K562 (cell line): Measurements from ENCODE around the gene PTPRT. TPM values are rescaled to one million over a fixed set of nuclear protein-coding genes. Genes with fewer than 3 reads are reported as not detected.

ENCODE experiments used
- ATAC-seq: fragments of 200-7000 bp; cut with Tn5 transposase; 3 replicates; pipeline ENCODE4 v1.9.1; 2020; ENCODE audit warnings: moderate library complexity
- BruUV-seq: library from RNA; stranded (reverse); fragments of 400-500 nt; replicated peaks from 2 replicates; lab custom pipeline; 2021; lab: Mats Ljungman, UMichigan
- CTCF ChIA-PET: fragments of 300-600 bp; formaldehyde crosslinking; extraction: SDS; loops from one replicate; lab custom pipeline; 2021; ENCODE audit warnings: low intra/inter-chr PET ratio; lab: Yijun Ruan, JAX
- POLR2A ChIA-PET: fragments of 300-600, 350-650 bp; sonication (Branson Sonifier 250); formaldehyde crosslinking; extraction: SDS; loops from one replicate; lab custom pipeline; 2021; ENCODE audit warnings: antibody characterized with exemption, inconsistent platforms; lab: Yijun Ruan, JAX
- DNase-seq, 4 experiments: peaks; one replicate each; pipeline versions ENCODE4 v3.0.0 to v3.0.0-alpha.2; 2011 to 2018; ENCODE audit warnings: low spot score in 3 of 4, mixed read lengths in 3 of 4; ENCODE audit errors: extremely low read depth in 1 of 4
- FAIRE-seq: peaks from 2 replicates; lab custom pipeline; 2011; peaks lifted over from hg19 to GRCh38; lab: Jason Lieb, UNC
- H2AFZ ChIP-seq: 2 replicates; pipeline ENCODE4 v1.6.0; 2011; ENCODE audit warnings: low read depth, low read length, control low read depth, inconsistent platforms
- H3K27ac ChIP-seq: fragments of 200-600 bp; 3 replicates; pipeline ENCODE4 v1.8.0; 2011; ENCODE audit warnings: low read depth, mild to moderate bottlenecking, control low read depth, inconsistent platforms, low read length, moderate library complexity, mixed read lengths; ENCODE audit errors: extremely low read depth
- H3K27me3 ChIP-seq, 2 experiments: fragments of 300-600 bp in 1 of 2; 2 replicates in 1 of 2; 3 replicates in 1 of 2; pipeline versions ENCODE4 v1.6.0 to v1.8.0; 2011; ENCODE audit warnings: inconsistent platforms in 2 of 2, low read length in 2 of 2, mild to moderate bottlenecking in 1 of 2, mixed read lengths in 1 of 2, moderate library complexity in 1 of 2; ENCODE audit not compliant: control insufficient read depth in 2 of 2, insufficient read depth in 2 of 2
- H3K36me3 ChIP-seq: fragments of 300-600 bp; 3 replicates; pipeline ENCODE4 v1.8.0; 2011; ENCODE audit warnings: mild to moderate bottlenecking, low read length, inconsistent platforms; ENCODE audit not compliant: control insufficient read depth, insufficient read depth
- H3K4me1 ChIP-seq, 2 experiments: fragments of 200-600 bp in 1 of 2; replicated peaks in 1 of 2; 2 replicates in 1 of 2; 3 replicates in 1 of 2; pipeline versions ENCODE4 v1.5.1 to v1.8.0; 2011; ENCODE audit warnings: inconsistent platforms in 2 of 2, low read length in 2 of 2, mild to moderate bottlenecking in 1 of 2, mixed read lengths in 1 of 2, moderate library complexity in 1 of 2; ENCODE audit not compliant: control insufficient read depth in 2 of 2, insufficient read depth in 2 of 2
- H3K4me2 ChIP-seq: 2 replicates; pipeline ENCODE4 v1.6.1; 2011; ENCODE audit warnings: low read length, control low read depth, inconsistent platforms, mixed read lengths; ENCODE audit not compliant: insufficient read depth
- H3K4me3 ChIP-seq: fragments of 200-600 bp; sonication (generic), shearing (Covaris generic); 2 replicates; pipeline ENCODE4 v1.5.1; 2016; ENCODE audit warnings: control low read depth, inconsistent platforms
- H3K79me2 ChIP-seq: fragments of 200-600 bp; 3 replicates; pipeline ENCODE4 v1.8.0; 2011; ENCODE audit warnings: low read length, inconsistent platforms; ENCODE audit not compliant: control insufficient read depth, insufficient read depth
- H3K9ac ChIP-seq, 2 experiments: 2 replicates each; pipeline versions ENCODE4 v1.6.0 to v1.6.1; 2011; ENCODE audit warnings: low read depth in 2 of 2, low read length in 2 of 2, control low read depth in 1 of 2, inconsistent platforms in 1 of 2, mild to moderate bottlenecking in 1 of 2, mixed read lengths in 1 of 2; ENCODE audit not compliant: insufficient read depth in 1 of 2
- H3K9me1 ChIP-seq: one replicate; pipeline ENCODE4 v1.6.0; 2011; ENCODE audit warnings: inconsistent platforms, mild to moderate bottlenecking, low read length, moderate library complexity; ENCODE audit not compliant: control insufficient read depth, insufficient read depth
- H3K9me3 ChIP-seq: replicated peaks from 2 replicates; pipeline ENCODE4 v1.5.1; 2011; ENCODE audit warnings: low read depth, low read length, inconsistent platforms; ENCODE audit not compliant: control insufficient read depth, insufficient read depth
- H4K20me1 ChIP-seq: replicated peaks from 2 replicates; pipeline ENCODE4 v1.6.1; 2011; ENCODE audit warnings: low read length, inconsistent platforms, mixed read lengths; ENCODE audit not compliant: control insufficient read depth, insufficient read depth
- BMI1 ChIP-seq: fragments of 150-350 bp; IDR thresholded peaks from 2 replicates; pipeline ENCODE4 v1.6.1; 2014; ENCODE audit warnings: low read length
- CHD1 ChIP-seq: fragments of 200-600 bp; sonication (generic); IDR thresholded peaks from one replicate; pipeline ENCODE4 v1.6.1; 2012; ENCODE audit warnings: mild to moderate bottlenecking, moderate library complexity, low read length, inconsistent platforms
- DDX20 ChIP-seq: fragments of 450-650 bp; IDR thresholded peaks from 2 replicates; pipeline ENCODE4 v1.6.1; 2016; ENCODE audit warnings: missing genetic modification characterization, low read depth, mild to moderate bottlenecking, missing compliant biosample characterization, moderate library complexity
- KAT8 ChIP-seq: fragments of 450-650 bp; IDR thresholded peaks from 2 replicates; pipeline ENCODE4 v1.6.1; 2016; ENCODE audit warnings: low read depth, mild to moderate bottlenecking
- NR2C2 ChIP-seq, 2 experiments: fragments of 200-800 bp in 1 of 2; sonication (Bioruptor generic) in 1 of 2; sonication (generic) in 1 of 2; formaldehyde crosslinking in 1 of 2; IDR thresholded peaks; 2 replicates each; pipeline versions ENCODE4 v1.6.1 to v1.8.0; 2016 to 2022; ENCODE audit warnings: mild to moderate bottlenecking in 1 of 2, missing compliant biosample characterization in 1 of 2, missing genetic modification characterization in 1 of 2, missing genetic modification reagents in 1 of 2
- POLR2G ChIP-seq: fragments of 200-400 bp; formaldehyde crosslinking; IDR thresholded peaks from 2 replicates; pipeline ENCODE4 v1.6.1; 2017; ENCODE audit warnings: low read depth, mild to moderate bottlenecking, antibody characterized with exemption, low read length, moderate library complexity
- POLR2H ChIP-seq: IDR thresholded peaks from 2 replicates; pipeline ENCODE4 v1.6.1; 2016; ENCODE audit warnings: missing genetic modification characterization, low read depth, mild to moderate bottlenecking, control low read depth, missing compliant biosample characterization, moderate library complexity
- PURB ChIP-seq: sonication (generic); formaldehyde crosslinking; IDR thresholded peaks from 2 replicates; pipeline ENCODE4 v1.9.0; 2021; ENCODE audit warnings: low read depth, mild to moderate bottlenecking, missing genetic modification reagents
- SMAD2 ChIP-seq: fragments of 150-350 bp; IDR thresholded peaks from 2 replicates; pipeline ENCODE4 v1.6.1; 2014; ENCODE audit warnings: low read depth, mild to moderate bottlenecking, low read length
- SMARCC2 ChIP-seq: fragments of 450-650 bp; IDR thresholded peaks from 2 replicates; pipeline ENCODE4 v1.6.1; 2017; ENCODE audit warnings: antibody characterized with exemption, moderate library complexity, mild to moderate bottlenecking, low read depth
- SOX6 ChIP-seq: fragments of 450-650 bp; IDR thresholded peaks from 2 replicates; pipeline ENCODE4 v1.6.1; 2014; ENCODE audit warnings: mild to moderate bottlenecking
- ZBTB17 ChIP-seq: fragments of 450-650 bp; formaldehyde crosslinking; IDR thresholded peaks from 2 replicates; pipeline ENCODE4 v1.4.0; 2020; ENCODE audit warnings: mild to moderate bottlenecking
- ZNF165 ChIP-seq: fragments of 250-450 bp; sonication (Bioruptor Pico); IDR thresholded peaks from 2 replicates; pipeline ENCODE4 v1.4.0; 2020; ENCODE audit warnings: borderline replicate concordance
- ZNF174 ChIP-seq: fragments of 250-450 bp; sonication (Bioruptor Pico); IDR thresholded peaks from 2 replicates; pipeline ENCODE4 v1.4.0; 2020; ENCODE audit warnings: mild to moderate bottlenecking
- ZNF584 ChIP-seq: fragments of 200-800 bp; sonication (Bioruptor generic); IDR thresholded peaks from 2 replicates; pipeline ENCODE4 v1.6.1; 2016; ENCODE audit warnings: low read depth, mild to moderate bottlenecking, missing genetic modification characterization, missing compliant biosample characterization
- ZNF644 ChIP-seq: fragments of 200-800 bp; sonication (Bioruptor generic); IDR thresholded peaks from 2 replicates; pipeline ENCODE4 v1.6.1; 2016; ENCODE audit warnings: low read depth, missing genetic modification characterization, missing compliant biosample characterization
- WGBS: fragments of 100-300 bp; shearing (Covaris generic); methylation state at CpG from one replicate; pipeline ENCODE4 v1.1.6; 2016; ENCODE audit warnings: low coverage, mixed read lengths; ENCODE audit not compliant: insufficient coverage; ENCODE audit errors: missing lambda C conversion rate; 5-methylcytosine and 5-hydroxymethylcytosine counted together
- in situ Hi-C: fragments of 300-500 bp; cut with MboI; formaldehyde crosslinking; loops from 4 replicates; pipeline ENCODE4 v1.15.0; 2018; ENCODE audit warnings: inconsistent platforms, mixed read lengths
- intact Hi-C: fragments of 100-400 bp; cut with micrococcal nuclease; formaldehyde crosslinking; loops from 2 replicates; pipeline ENCODE4 v1.14.2; 2022
- polyA plus RNA-seq, 8 experiments: library from polyadenylated mRNA; depleted of rRNA in 4 of 8; stranded (reverse) in 5 of 8; unstranded in 3 of 8; fragments of >200 nt; fragmentation: Nextera tagmentation in 2 of 8; fragmentation: Illumina TruSeq in 1 of 8; extraction: Ambion mirVana in 2 of 8; extraction: Trizol in 1 of 8; gene quantifications; 2 replicates each; pipeline versions ENCODE4 v1.2.1 to v1.2.3, GENCODE V29; 2011 to 2014; ENCODE audit warnings: inconsistent platforms in 1 of 8, missing spikeins in 1 of 8
- total RNA-seq, 7 experiments: library from RNA; depleted of rRNA in 6 of 7; stranded (reverse); fragments of >200 nt in 6 of 7; fragmentation: Illumina TruSeq in 2 of 7; extraction: Trizol in 2 of 7; gene quantifications; 2 replicates each; pipeline versions ENCODE4 v1.2.1 to v1.2.3, GENCODE V29; 2011 to 2021; ENCODE audit warnings: low replicate concordance in 1 of 7
- TF ChIP-seq, protein P1 (sequence below): fragments of 200-800 bp; sonication (Bioruptor generic); IDR thresholded peaks from 2 replicates; pipeline ENCODE4 v1.6.1; 2017; ENCODE audit warnings: missing genetic modification characterization, missing compliant biosample characterization
- TF ChIP-seq, protein P2 (sequence below), 2 experiments: fragments of 450-650 bp; IDR thresholded peaks; 2 replicates each; pipeline ENCODE4 v1.6.1; 2018; ENCODE audit warnings: mild to moderate bottlenecking in 2 of 2, low read depth in 1 of 2; ENCODE audit not compliant: partially characterized antibody in 2 of 2

PTPRT gene
- total and polyA plus RNA-seq, 9 of the 15 experiments (the other 6 are each of a cell fraction or from before 2014, with no cell fraction given): not detected

DNA sequence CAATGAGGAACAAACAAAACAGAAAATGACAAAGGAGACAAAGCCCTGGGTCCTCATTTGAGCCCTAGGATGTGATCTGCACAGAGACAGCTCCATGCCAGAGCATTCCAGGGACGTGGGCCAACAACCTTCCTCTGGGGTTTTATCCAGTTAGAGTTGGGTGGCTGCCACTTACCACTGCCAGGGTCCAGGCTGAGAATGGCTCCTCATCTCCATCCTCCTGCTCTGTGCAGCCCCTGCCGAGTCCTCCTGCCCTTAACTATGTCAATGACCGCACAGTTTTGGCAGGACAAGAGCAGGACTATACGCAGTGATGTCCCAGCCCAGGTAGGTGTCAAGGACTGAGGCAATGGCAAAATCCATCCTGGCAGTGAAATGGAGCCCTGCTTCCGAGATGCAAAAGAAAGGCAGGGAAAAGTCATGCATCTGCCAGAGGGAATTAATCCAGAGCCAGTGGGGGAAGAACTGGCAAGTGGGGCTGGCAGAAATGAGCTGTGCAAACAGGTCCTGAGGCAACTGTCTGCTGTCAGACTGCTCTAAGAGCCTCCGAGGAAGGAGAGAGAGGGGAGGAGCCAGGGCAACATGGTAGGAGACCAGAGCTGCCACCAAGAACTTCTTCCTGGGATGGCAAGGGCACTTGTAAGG lies 449.4 kb downstream of the PTPRT start:
- TF ChIP-seq SMAD2: no peak
- no peak for TF ChIP-seq SOX6
- no peak for TF ChIP-seq ZNF165 (CRISPR knock-in tag)
- no peak for TF ChIP-seq ZNF174 (CRISPR knock-in tag)
- TF ChIP-seq, protein P1, sequence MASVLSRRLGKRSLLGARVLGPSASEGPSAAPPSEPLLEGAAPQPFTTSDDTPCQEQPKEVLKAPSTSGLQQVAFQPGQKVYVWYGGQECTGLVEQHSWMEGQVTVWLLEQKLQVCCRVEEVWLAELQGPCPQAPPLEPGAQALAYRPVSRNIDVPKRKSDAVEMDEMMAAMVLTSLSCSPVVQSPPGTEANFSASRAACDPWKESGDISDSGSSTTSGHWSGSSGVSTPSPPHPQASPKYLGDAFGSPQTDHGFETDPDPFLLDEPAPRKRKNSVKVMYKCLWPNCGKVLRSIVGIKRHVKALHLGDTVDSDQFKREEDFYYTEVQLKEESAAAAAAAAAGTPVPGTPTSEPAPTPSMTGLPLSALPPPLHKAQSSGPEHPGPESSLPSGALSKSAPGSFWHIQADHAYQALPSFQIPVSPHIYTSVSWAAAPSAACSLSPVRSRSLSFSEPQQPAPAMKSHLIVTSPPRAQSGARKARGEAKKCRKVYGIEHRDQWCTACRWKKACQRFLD: no peak
- TF ChIP-seq, protein P2, sequence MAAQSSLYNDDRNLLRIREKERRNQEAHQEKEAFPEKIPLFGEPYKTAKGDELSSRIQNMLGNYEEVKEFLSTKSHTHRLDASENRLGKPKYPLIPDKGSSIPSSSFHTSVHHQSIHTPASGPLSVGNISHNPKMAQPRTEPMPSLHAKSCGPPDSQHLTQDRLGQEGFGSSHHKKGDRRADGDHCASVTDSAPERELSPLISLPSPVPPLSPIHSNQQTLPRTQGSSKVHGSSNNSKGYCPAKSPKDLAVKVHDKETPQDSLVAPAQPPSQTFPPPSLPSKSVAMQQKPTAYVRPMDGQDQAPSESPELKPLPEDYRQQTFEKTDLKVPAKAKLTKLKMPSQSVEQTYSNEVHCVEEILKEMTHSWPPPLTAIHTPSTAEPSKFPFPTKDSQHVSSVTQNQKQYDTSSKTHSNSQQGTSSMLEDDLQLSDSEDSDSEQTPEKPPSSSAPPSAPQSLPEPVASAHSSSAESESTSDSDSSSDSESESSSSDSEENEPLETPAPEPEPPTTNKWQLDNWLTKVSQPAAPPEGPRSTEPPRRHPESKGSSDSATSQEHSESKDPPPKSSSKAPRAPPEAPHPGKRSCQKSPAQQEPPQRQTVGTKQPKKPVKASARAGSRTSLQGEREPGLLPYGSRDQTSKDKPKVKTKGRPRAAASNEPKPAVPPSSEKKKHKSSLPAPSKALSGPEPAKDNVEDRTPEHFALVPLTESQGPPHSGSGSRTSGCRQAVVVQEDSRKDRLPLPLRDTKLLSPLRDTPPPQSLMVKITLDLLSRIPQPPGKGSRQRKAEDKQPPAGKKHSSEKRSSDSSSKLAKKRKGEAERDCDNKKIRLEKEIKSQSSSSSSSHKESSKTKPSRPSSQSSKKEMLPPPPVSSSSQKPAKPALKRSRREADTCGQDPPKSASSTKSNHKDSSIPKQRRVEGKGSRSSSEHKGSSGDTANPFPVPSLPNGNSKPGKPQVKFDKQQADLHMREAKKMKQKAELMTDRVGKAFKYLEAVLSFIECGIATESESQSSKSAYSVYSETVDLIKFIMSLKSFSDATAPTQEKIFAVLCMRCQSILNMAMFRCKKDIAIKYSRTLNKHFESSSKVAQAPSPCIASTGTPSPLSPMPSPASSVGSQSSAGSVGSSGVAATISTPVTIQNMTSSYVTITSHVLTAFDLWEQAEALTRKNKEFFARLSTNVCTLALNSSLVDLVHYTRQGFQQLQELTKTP (IDR thresholded peaks at IDR 0.05; ENCODE audit: low read depth in 1 of 2, partially characterized antibody in 2 of 2): no peak
- TF ChIP-seq CHD1: no peak
- TF ChIP-seq BMI1: no peak
- no peak for TF ChIP-seq KAT8
- TF ChIP-seq PURB (CRISPR knock-in tag): no peak
- TF ChIP-seq DDX20 (tag): no peak
- no peak for TF ChIP-seq POLR2G
- TF ChIP-seq ZNF584 (CRISPR knock-in tag): no peak
- TF ChIP-seq NR2C2 (CRISPR knock-in tag; IDR thresholded peaks at IDR 0.05): no peak
- TF ChIP-seq NR2C2 (tag; IDR thresholded peaks at IDR 0.05): no peak
- TF ChIP-seq ZNF644 (tag): no peak
- no peak for TF ChIP-seq SMARCC2
- no peak for TF ChIP-seq POLR2H (tag)
- TF ChIP-seq ZBTB17 (CRISPR knock-in tag): no peak

More for the DNA sequence above, 449.4 kb downstream of the PTPRT start:
- no TSS peak for BruUV-seq
- DNase-seq (no peak), FAIRE-seq (no peak), ATAC-seq (no peak)
- CTCF ChIA-PET: no interaction called here
- intact Hi-C loops: no loop called here
- no peak overlapping the region for H3K27ac ChIP-seq
- no peaks in the 10 kb centered on the region; the same call in 1 of the 2 replicates for H4K20me1 ChIP-seq
- H3K27me3 ChIP-seq: peaks cover 0 to 5% of the 10 kb centered on the region in 2 experiments; a peak in 1 of 5 replicates
- 0% methylated on average over 6 of the region's 6 CpGs for WGBS
- H3K79me2 ChIP-seq: no peaks in the 10 kb centered on the region
- H3K4me3 ChIP-seq: no peak overlapping the region
- H2AFZ ChIP-seq: no peak overlapping the region
- H3K36me3 ChIP-seq: no peaks in the 10 kb centered on the region
- POLR2A ChIA-PET: interaction anchor here (0.6 to 1.0 kb wide), 2 partner anchors 8 to 749 kb away, joined by 3 to 4 read pairs; no protein-coding TSS in a partner anchor
- H3K9me1 ChIP-seq: no peaks in the 10 kb centered on the region
- no peaks in the 10 kb centered on the region for H3K9me3 ChIP-seq
- no peak overlapping the region for H3K9ac ChIP-seq
- H3K4me1 ChIP-seq: no peaks in the 10 kb centered on the region
- in situ Hi-C loops: no loop called here
- no peak overlapping the region for H3K4me2 ChIP-seq
